ENCODE data around the gene NTN1.

The NTN1 gene

GRCh38 chr17:9236286-9237052, 215.2 kb downstream of the NTN1 start:
- DNase-seq: no peak

- DNase-seq: no peak
Measured at GRCh38 chr17:9237053-9237410, 215.7 kb downstream of the NTN1 start.

- DNase-seq: no peak
Measured at GRCh38 chr17:9237661-9238301, 216.5 kb downstream of the NTN1 start.

- DNase-seq: no peak
Measured at GRCh38 chr17:9238340-9239245, 217.3 kb downstream of the NTN1 start.

DNA sequence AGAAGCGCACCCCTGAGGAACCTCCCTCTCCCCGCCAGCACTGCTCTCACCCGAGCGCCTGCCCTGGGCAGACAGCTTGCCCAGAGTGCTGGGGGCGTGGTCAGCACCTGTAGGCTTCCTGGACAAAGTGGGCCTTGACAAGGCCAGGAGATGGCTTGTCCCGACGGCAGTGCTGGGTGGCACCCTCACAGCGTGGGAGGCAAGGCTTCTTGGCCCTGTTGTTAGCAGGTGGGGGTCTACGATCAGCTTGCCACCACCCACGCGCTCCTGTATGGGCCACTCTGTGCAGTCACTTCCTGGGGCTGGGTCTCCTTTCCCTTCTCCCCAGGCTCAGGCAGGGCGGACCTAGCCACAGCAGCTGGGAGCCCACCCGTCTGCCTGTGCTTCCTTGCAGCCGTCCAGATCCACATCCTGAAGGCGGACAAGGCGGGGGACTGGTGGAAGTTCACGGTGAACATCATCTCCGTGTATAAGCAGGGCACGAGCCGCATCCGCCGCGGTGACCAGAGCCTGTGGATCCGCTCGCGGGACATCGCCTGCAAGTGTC, 218.0 kb downstream of the NTN1 start:
- DNase-seq: no peak

GRCh38 chr17:9239793-9240658, 218.7 kb downstream of the NTN1 start:
- DNase-seq: no peak

DNA sequence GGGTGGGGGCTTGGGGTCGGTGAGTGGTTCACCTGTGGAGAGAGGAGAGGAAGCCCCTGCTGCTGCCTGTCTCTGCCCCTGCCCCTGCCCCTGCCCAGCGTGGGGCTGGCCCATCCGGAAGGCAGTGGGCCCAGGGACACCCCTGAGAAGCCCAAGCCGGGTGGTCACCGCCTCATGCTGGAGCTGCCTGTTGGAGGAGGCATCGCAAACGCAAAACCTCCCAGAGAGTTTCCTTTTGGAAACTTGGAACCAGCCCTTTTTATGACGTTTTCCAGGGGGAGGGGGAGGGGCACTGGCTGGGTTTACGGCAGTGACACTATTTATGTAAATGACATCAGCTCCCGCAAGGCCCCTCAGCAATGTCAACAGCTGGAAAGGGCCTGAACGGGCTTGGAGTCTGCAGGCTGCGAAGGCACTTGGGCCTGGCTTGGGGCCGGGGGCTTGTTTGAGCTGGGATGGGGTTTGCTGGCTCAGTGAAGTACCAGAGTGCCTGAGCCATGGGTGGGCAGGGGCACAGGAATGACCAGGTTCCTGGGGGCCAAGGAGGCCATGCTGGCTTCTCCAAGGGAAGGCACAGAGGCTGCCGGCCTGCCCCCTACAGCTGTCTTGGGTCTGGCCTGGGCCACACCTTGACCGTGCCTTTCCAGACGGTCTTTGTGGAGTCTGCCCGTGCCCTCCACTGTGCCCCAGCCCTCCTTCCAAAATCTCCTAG, 219.5 kb downstream of the NTN1 start:
- DNase-seq: no peak

DNA sequence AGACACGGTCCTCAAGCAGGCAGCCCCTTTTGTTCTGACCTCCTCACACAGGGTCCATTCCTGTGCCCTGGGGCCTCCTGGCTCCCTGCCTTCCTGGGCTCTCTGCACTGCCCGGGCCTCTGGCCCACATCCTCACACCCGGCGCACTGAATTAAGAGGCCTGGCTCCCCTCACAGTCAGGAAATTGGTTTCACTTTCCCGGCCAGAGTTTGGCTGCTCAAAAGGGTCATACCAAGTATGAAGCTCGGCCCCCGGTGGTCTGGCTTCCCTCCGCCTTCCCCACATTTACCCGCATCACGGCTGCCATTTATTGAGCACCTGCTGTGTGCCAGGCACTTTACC, 220.0 kb downstream of the NTN1 start:
- DNase-seq: no peak

GRCh38 chr17:9241774-9242496, 220.6 kb downstream of the NTN1 start:
- DNase-seq: no peak

- DNase-seq: no peak
Measured at GRCh38 chr17:9242497-9242881, 221.2 kb downstream of the NTN1 start.

- no peak for DNase-seq
Measured at GRCh38 chr17:9242983-9243382, 221.7 kb downstream of the NTN1 start.

GRCh38 chr17:9244066-9245052, 223.0 kb downstream of the NTN1 start:
- DNase-seq: no peak

GRCh38 chr17:9247401-9247938, 226.2 kb downstream of the NTN1 start:
- no peak for DNase-seq

GRCh38 chr17:9249245-9249953, 228.1 kb downstream of the NTN1 start:
- DNase-seq: no peak

DNA sequence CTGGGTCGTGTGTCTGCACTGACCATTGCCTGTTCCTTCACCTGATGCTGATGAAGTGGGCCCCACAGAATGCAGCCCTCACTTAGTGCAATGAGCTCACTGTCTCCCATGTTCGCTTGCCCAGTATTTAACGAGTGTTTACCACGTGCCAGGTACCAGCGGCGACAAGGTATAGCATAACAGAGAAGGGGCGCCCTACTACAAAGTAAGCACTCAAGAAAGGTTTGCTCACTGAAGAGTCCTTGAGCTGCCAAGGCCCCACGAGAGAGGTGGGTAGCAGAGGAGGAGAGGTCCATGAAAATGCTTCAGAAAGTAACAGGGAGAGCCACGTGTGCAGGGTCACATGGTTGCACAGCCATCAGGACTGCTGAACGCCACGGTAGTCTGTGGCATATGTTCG, 230.0 kb downstream of the NTN1 start:
- DNase-seq: no peak

DNA sequence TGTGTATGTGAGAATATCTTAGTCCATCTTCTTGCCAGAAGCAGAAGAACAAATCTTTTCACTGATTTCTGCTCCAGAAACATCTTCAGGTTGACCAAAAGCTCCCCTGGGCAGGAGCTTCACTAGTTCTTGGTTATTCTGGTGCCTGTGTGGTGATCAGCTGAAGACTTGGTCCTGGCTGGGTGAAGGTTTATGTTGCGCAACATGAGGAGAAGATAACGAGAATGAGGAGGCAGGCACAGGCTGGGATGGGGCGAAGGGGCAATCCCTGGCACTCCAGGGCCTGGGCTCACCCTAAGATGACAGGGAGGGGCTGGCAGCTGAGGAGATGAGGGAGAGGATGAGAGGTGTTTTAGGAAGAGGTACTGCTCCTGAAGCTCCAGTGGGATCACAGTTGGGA, 232.0 kb downstream of the NTN1 start:
- DNase-seq: no peak

GRCh38 chr17:9254841-9255240, 233.5 kb downstream of the NTN1 start:
- DNase-seq: no peak

DNA sequence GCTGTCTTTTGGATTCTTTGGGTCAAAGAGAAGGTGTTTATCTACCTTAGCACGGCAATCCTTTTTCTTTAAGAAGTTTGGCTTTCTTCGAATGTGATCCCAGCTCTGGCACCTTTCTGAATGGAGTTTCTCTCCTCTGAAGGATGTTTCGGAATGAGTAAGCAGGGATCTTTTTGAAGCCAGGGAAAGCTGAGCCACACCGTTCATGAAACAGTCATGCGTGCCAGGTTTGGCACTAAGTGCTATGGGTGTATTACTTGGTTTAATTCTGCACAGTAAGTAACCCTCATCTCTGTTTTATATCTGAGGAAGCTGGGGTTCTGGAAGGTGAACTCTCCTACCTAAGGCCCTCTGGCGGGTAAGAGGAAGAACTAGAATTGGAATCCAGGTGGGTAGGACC, 234.5 kb downstream of the NTN1 start:
- no peak for DNase-seq

DNA sequence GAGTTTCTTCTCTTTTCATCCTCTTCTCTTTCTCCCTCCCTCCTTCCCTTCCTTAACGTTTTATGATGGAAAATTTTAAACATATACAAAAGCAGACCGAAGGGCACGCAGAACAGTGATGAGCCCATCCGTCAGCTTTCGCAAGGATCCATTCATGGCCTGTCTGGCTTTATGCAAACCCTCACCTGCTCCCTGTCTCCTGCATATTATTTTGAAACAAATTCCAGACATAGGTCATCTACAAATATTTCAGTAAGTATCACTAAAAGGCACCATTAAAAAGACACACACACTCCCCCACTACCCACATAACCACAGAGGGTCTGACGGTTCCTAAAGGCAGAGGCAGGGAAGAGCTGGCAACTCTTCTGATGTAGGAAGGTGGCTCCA, 235.0 kb downstream of the NTN1 start:
- DNase-seq: no peak

Data from Kasumi-1 (cell line).